GM12891 (cell line): Measurements from ENCODE around the gene ATP1A2.

Experiments used
- POLR2A ChIP-seq: IDR thresholded peaks from 2 replicates; pipeline ENCODE4 v1.6.1; 2011; ENCODE audit warnings: low read depth, low read length, control low read depth
- POU2F2 ChIP-seq: IDR thresholded peaks from 2 replicates; pipeline ENCODE4 v1.6.1; 2011; ENCODE audit warnings: low read depth, mild to moderate bottlenecking, control low read depth, low read length, moderate library complexity
- TAF1 ChIP-seq: IDR thresholded peaks from 2 replicates; pipeline ENCODE4 v1.6.1; 2011; ENCODE audit warnings: low read depth, low read length, control low read depth

DNA sequence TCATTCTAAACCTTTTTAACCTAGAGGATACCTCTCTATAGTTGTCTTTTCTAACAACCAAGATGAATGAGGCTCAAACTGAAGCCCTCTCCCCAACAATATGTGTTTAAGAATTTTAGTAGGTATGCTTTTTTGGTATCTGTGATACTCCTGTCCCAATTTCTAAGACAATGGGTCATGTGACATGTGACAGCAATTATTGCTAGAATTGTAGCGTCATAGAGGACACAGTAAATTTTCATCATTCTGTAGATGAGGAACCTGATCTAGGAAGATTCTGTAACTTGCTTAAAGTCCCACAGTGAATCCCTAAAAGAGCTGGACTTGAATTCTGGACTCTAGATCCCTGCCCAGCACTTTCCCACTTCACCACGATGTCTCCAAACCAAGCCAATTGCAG is 63.2 kb downstream of the ATP1A2 start:
- TF ChIP-seq POLR2A (no peak), POU2F2 (no peak), TAF1 (no peak)
